ENCODE measurements around the gene CYTH4.

Gene CYTH4

GRCh38 chr22:37292641-37293040, 10.3 kb downstream of the CYTH4 start:
- FAIRE-seq, result no peak
- no peak for TF ChIP-seq CTCF (IDR thresholded peaks at IDR 0.05; ENCODE audit: insufficient read depth, missing control alignments)

GRCh38 chr22:37293172-37293571, 10.9 kb downstream of the CYTH4 start:
- DNase-seq (ENCODE audit: insufficient read length, low spot score) (no peak), FAIRE-seq (no peak)
- no peak for TF ChIP-seq CTCF (IDR thresholded peaks at IDR 0.05; ENCODE audit: insufficient read depth, missing control alignments)

More at GRCh38 chr22:37292641-37293040, 10.3 kb downstream of the CYTH4 start:
- DNase-seq (ENCODE audit: insufficient read length, low spot score), result no peak

GRCh38 chr22:37294747-37295146, 12.4 kb downstream of the CYTH4 start:
- no peak for FAIRE-seq
- no peak for TF ChIP-seq CTCF (IDR thresholded peaks at IDR 0.05; ENCODE audit: insufficient read depth, missing control alignments)
- no peak for DNase-seq (ENCODE audit: insufficient read length, low spot score)

GRCh38 chr22:37295213-37295886, 13.0 kb downstream of the CYTH4 start:
- FAIRE-seq, result no peak
- DNase-seq (ENCODE audit: insufficient read length, low spot score), result no peak
- no peak for TF ChIP-seq CTCF (IDR thresholded peaks at IDR 0.05; ENCODE audit: insufficient read depth, missing control alignments)

- DNase-seq (ENCODE audit: insufficient read length, low spot score) (no peak), FAIRE-seq (no peak)
- no peak for TF ChIP-seq CTCF (IDR thresholded peaks at IDR 0.05; ENCODE audit: insufficient read depth, missing control alignments)
Measured at GRCh38 chr22:37295946-37296345, 13.6 kb downstream of the CYTH4 start.

GRCh38 chr22:37298748-37299495, 16.6 kb downstream of the CYTH4 start:
- TF ChIP-seq CTCF (IDR thresholded peaks at IDR 0.05; ENCODE audit: insufficient read depth, missing control alignments), result no peak
- DNase-seq (ENCODE audit: insufficient read length, low spot score) (no peak), FAIRE-seq (no peak)

- DNase-seq (ENCODE audit: insufficient read length, low spot score), result no peak
- no peak for TF ChIP-seq CTCF (IDR thresholded peaks at IDR 0.05; ENCODE audit: insufficient read depth, missing control alignments)
- no peak for FAIRE-seq
Measured at GRCh38 chr22:37299969-37300509, 17.7 kb downstream of the CYTH4 start.
